NCI-H1694 (cell line): ENCODE data around the gene STK26.
"Not testable (repeated sequence)": the region's sequence is repeated elsewhere in the genome, so short reads cannot be mapped to it uniquely, and the experiment has no call there.

ENCODE experiments used
- DNase-seq: peaks from one replicate; lab custom pipeline; 2025; lab: John Stamatoyannopoulos, UW

Gene STK26

DNA sequence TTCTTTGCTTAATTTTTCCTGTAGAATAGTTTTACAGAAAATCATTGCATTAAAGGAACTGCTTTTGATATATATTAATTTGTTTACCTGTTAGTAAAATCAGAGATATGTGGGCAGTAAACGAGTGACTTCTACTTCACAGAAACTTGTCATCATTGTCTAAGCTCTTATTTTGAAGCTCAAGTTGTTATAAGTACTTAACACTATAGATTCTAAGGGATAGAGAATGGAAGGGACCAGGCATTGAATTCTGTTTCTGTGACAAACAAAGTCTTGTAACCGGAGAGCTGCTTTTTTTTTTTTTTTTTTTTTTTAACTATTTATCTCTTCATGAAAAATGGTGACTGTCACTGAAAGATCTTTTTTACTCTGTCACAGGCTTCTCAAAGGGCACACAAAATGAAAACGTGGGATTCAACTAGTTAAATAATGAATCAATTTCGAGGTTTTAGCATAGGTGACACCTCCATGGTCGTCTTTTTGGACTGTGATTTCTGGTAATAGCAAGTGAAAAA, 14.4 kb downstream of the STK26 start:
- DNase-seq: no peak

DNA sequence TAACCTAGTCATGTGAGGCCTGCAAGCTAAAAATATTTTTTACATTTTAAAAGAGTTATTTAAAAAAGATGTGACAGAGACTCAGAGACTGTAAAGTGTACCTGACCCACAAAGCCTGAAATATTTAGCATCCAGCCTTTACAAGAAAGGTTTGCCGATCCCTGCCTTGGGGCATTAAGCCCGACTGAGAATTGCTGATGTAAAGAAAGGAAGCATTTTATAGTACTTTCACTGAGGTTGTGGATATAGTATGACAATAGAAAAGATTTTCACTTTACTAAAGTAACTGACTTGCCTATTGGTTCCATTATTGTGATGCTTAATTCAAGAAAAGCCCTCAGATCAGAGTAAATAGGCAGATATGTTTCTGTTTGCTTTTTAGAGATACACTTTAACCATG, 17.0 kb downstream of the STK26 start:
- DNase-seq: no peak

GRCh38 chrX:132041015-132041414, 17.9 kb downstream of the STK26 start:
- no peak for DNase-seq

GRCh38 chrX:132043977-132044376, 20.9 kb downstream of the STK26 start:
- DNase-seq: no peak

DNA sequence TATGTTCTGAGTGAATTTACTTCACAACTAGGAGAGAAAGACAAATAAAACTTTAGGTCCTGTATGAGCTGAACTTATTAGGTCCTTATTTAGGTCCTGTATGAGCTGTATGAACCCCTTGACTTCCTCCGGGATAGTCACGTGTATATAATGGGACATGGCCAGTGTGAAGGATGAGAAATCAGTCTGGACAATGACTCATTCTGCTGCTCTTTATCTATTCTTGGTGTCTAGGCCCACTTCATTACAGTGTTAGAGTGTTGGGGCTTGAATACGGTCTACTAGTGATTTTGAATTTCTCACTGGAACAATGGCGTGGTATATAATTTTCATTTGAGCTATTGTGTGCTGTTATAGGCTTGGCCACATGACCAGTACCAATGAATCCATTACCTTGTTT, 21.9 kb downstream of the STK26 start:
- no peak for DNase-seq

DNA sequence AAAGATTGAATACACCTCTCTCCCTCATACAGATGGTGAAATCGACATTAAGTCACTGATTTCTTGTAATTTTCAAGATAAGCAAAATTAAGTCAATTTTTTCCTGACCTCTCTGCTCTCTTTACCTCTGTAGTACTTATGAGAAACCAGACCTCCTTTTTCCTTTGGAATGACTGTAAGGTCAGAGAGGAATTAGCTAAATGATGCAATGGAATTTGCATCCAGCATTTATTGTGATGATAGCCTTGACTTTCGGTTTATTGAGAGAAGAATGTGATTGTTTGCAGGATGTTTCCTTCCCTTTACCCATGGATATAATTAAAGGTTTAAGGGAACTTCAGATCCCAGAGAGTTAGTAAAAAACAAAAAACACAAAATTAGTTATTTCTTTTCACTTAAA, 22.4 kb downstream of the STK26 start:
- DNase-seq: no peak

DNA sequence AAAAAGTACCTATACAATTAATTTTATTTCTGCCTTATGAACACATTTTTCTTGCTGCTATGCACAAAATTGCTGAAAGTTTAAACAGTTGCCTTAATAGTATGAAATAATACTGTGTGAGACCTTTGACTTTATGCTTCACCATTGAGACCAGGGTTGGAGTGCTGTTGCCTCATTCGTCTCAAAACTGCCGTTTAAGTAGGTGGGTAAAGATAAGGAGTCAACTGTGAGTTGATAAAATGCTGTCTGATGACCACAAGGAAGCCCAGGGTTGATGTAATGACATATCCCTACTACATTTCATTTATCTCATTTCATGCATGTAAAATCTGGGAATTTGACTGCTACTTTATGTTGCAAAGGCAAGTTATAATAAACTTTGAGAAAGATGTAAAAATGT, 23.4 kb downstream of the STK26 start:
- no peak for DNase-seq

GRCh38 chrX:132051778-132052177, 28.7 kb downstream of the STK26 start:
- not testable (repeated sequence) for DNase-seq

GRCh38 chrX:132058050-132058449, 34.9 kb downstream of the STK26 start:
- DNase-seq: no peak

- no peak for DNase-seq
These were observed 35.9 kb downstream of the STK26 start for GRCh38 chrX:132058975-132059374.

GRCh38 chrX:132059973-132060540, 37.0 kb downstream of the STK26 start:
- no peak for DNase-seq

DNA sequence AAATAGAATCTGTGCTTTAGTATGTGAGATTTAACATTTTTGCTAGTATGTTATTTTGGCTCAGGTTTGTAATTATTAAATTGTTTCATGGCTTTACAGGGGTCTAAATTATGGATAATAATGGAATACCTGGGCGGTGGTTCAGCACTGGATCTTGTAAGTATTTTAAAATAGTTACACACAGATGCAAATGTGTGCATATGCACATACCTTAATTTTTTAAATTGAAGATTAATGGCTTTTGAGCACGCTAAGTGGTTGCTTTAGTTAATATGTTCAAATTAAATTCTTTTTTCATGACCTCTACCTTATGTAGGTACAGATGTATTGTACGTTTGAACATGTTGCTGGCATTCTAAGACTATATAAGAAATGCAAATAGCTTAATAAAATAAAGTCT, 40.2 kb downstream of the STK26 start:
- DNase-seq: no peak

- no peak for DNase-seq
These were observed 40.8 kb downstream of the STK26 start for GRCh38 chrX:132063862-132064261.

DNA sequence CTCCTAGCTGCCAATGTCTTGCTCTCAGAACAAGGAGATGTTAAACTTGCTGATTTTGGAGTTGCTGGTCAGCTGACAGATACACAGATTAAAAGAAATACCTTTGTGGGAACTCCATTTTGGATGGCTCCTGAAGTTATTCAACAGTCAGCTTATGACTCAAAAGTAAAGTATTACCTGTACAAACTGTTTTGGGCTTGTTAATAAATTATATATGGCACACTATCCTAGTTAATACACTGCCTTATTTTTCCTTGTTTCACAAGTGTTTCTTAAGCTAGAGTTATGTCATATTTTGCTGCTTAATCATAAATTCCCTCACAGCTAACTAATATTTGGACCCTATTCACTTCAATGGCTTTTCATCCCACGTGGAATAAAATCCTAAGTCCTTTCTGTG, 45.3 kb downstream of the STK26 start:
- DNase-seq: no peak

- DNase-seq: peak; percentile 20
These were observed 48.2 kb downstream of the STK26 start for GRCh38 chrX:132071254-132071653.

DNA sequence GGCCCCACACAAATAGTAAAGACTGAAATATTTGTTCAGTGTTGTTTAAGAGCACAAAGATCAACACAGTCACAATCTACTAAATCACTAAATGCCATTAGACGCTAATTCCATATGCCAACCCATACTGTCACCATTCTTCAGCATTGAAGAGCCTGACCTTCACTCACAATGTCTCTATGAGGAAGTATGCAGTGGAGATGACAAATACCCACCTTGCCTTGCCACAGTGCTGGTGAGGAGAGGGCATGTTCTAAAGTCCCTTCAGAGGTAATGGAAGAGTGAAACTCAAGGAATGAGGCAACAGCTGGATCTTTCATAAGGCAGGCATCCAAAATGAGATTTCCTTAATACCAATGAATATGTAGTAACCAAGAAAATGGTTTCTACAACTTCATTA, 54.3 kb downstream of the STK26 start:
- no peak for DNase-seq

GRCh38 chrX:132077912-132078311, 54.8 kb downstream of the STK26 start:
- no peak for DNase-seq

GRCh38 chrX:132085786-132086185, 62.7 kb downstream of the STK26 start:
- no peak for DNase-seq

- DNase-seq: no peak
These were observed 63.6 kb downstream of the STK26 start for GRCh38 chrX:132086672-132087071.

- DNase-seq: no peak
These were observed 65.8 kb downstream of the STK26 start for GRCh38 chrX:132088864-132089263.

DNA sequence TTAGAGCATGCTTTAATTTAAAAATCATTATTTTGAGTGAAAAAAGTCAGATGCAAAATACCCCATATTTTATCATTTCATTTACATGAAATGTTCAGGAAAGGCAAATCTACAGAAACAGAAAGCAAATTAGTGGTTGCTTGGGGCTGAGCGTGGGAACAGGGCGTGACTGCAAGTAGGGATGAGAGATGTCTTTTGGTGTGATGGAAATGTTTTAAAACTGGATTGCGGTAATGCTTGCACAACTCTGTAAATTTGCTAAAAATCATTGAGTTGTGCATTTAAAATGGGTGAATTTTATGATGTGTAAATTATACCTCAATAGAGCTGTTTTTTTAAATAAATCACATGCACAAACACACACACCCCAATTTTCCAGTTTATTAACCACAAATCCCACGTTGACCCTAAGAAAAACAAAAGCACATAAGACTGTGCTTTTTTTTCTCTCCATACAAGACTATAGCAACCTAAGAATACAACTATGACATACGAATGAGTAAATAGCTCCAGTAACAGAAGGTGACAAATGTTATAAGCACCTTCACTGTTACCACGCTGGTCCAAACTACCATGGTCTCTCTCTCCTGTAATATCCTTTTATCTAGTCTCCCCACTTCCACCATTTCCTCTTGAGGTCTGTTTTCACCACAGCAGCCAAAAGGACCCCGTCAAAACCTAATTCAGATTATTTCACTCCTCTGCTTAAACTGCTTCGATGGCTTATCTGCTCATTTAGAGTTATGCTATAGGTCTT, 67.5 kb downstream of the STK26 start:
- no peak for DNase-seq

- peak; percentile 56 for DNase-seq
These were observed 69.5 kb downstream of the STK26 start for GRCh38 chrX:132092439-132093065.

GRCh38 chrX:132093239-132093860, 70.2 kb downstream of the STK26 start:
- no peak for DNase-seq
